A549 (cell line): Measurements from ENCODE around the gene TSC22D3. TPM values are rescaled to one million over a fixed set of nuclear protein-coding genes. Genes with fewer than 3 reads are reported as not detected.
A peak's percentile ranks its signal among the peaks of the same experiment; 100 is the strongest.

Source experiments
- ATAC-seq, 2 experiments: fragments of 200-7000 bp in 1 of 2; fragments of >200 bp in 1 of 2; cut with Nextera tagmentation in 1 of 2; cut with Tn5 transposase in 1 of 2; 3 replicates each; pipeline versions ENCODE4 v1.8.0 to v1.9.1; 2018 to 2020; ENCODE audit warnings: mild to moderate bottlenecking in 1 of 2, moderate library complexity in 1 of 2
- CTCF ChIA-PET: fragments of 300-600 bp; sonication (Branson Sonifier 250); formaldehyde crosslinking; extraction: SDS; loops from one replicate; lab custom pipeline; 2021; ENCODE audit warnings: antibody characterized with exemption, inconsistent platforms; lab: Yijun Ruan, JAX
- POLR2A ChIA-PET: fragments of 350-600 bp; formaldehyde crosslinking; extraction: SDS; loops from one replicate; lab custom pipeline; 2021; ENCODE audit warnings: antibody characterized with exemption, inconsistent platforms; lab: Yijun Ruan, JAX
- DNase-seq, 2 experiments: peaks; one replicate each; pipeline versions ENCODE4 v3.0.0 to v3.0.0-alpha.2; 2011 to 2016; ENCODE audit warnings: low read depth in 1 of 2, low spot score in 1 of 2
- FAIRE-seq: peaks from 2 replicates; lab custom pipeline; 2011; peaks lifted over from hg19 to GRCh38; lab: Jason Lieb, UNC
- H3K27ac ChIP-seq, 2 experiments: fragments of >200 bp; sonication (Bioruptor Twin); formaldehyde crosslinking; 3 replicates each; pipeline ENCODE4 v1.5.1; 2016 to 2017
- H3K4me1 ChIP-seq: fragments of >200 bp; sonication (Bioruptor Twin); formaldehyde crosslinking; 3 replicates; pipeline ENCODE4 v1.6.1; 2016
- H3K4me2 ChIP-seq: fragments of >200 bp; sonication (Bioruptor Twin); formaldehyde crosslinking; 3 replicates; pipeline ENCODE4 v1.6.1; 2016
- H3K4me3 ChIP-seq: fragments of >200 bp; sonication (Bioruptor Twin); formaldehyde crosslinking; 3 replicates; pipeline ENCODE4 v1.5.1; 2016
- H3K9me3 ChIP-seq: fragments of >200 bp; sonication (Bioruptor Twin); formaldehyde crosslinking; 3 replicates; pipeline ENCODE4 v1.6.1; 2016
- CBX2 ChIP-seq: fragments of 200-600 bp; sonication (generic); IDR thresholded peaks from 2 replicates; pipeline ENCODE4 v1.6.1; 2016; ENCODE audit warnings: low read depth, mild to moderate bottlenecking, borderline replicate concordance
- CBX8 ChIP-seq: fragments of 200-600 bp; sonication (generic); IDR thresholded peaks from 2 replicates; pipeline ENCODE4 v1.6.1; 2016
- CEBPB ChIP-seq, 2 experiments: fragments of >200 bp in 1 of 2; sonication (Bioruptor Twin) in 1 of 2; formaldehyde crosslinking in 1 of 2; IDR thresholded peaks; 2 replicates each; pipeline ENCODE4 v1.6.1; 2012 to 2016
- FOSB ChIP-seq: fragments of 250-450 bp; sonication (Bioruptor Pico); IDR thresholded peaks from 2 replicates; pipeline ENCODE4 v1.5.0; 2020; ENCODE audit warnings: mild to moderate bottlenecking, moderate library complexity
- FOSL2 ChIP-seq, 2 experiments: fragments of 450-650 bp in 1 of 2; fragments of >200 bp in 1 of 2; sonication (Bioruptor Twin) in 1 of 2; formaldehyde crosslinking; IDR thresholded peaks; 2 replicates each; pipeline versions ENCODE4 v1.5.0 to v1.6.1; 2016 to 2020; ENCODE audit warnings: mild to moderate bottlenecking in 1 of 2, moderate library complexity in 1 of 2
- FOXS1 ChIP-seq: fragments of 250-450 bp; sonication (Bioruptor Pico); IDR thresholded peaks from 2 replicates; pipeline ENCODE4 v1.5.0; 2020; ENCODE audit warnings: mild to moderate bottlenecking, moderate library complexity
- HEYL ChIP-seq: fragments of 250-450 bp; sonication (Bioruptor Pico); IDR thresholded peaks from 2 replicates; pipeline ENCODE4 v1.8.0; 2021; ENCODE audit warnings: mild to moderate bottlenecking, moderate library complexity
- HOXA7 ChIP-seq: fragments of 250-450 bp; sonication (Bioruptor Pico); IDR thresholded peaks from 2 replicates; pipeline ENCODE4 v1.5.0; 2020; ENCODE audit warnings: mild to moderate bottlenecking, moderate library complexity
- KDM1A ChIP-seq: fragments of 200-600 bp; sonication (generic); IDR thresholded peaks from 2 replicates; pipeline ENCODE4 v1.6.1; 2016; ENCODE audit warnings: low read depth, mild to moderate bottlenecking
- KDM5A ChIP-seq: fragments of 200-600 bp; sonication (generic); IDR thresholded peaks from 2 replicates; pipeline ENCODE4 v1.6.1; 2016; ENCODE audit warnings: antibody characterized with exemption, mild to moderate bottlenecking
- RCOR1 ChIP-seq: fragments of 150-350 bp; IDR thresholded peaks from 2 replicates; pipeline ENCODE4 v1.6.1; 2014; ENCODE audit warnings: antibody characterized with exemption, low read length, low read depth
- RNF2 ChIP-seq: fragments of 200-600 bp; sonication (generic); IDR thresholded peaks from 2 replicates; pipeline ENCODE4 v1.6.1; 2016; ENCODE audit warnings: low read depth, mild to moderate bottlenecking, antibody characterized with exemption, moderate library complexity, borderline replicate concordance
- WGBS: methylation state at CpG from one replicate; pipeline ENCODE4 v1.1.6; 2017; ENCODE audit errors: missing lambda C conversion rate; 5-methylcytosine and 5-hydroxymethylcytosine counted together
- polyA plus RNA-seq, 4 experiments: library from polyadenylated mRNA; depleted of rRNA in 3 of 4; stranded (reverse); fragments of >200 nt; fragmentation: RNase III in 1 of 4; extraction: RNeasy Plus Mini Kit Qiagen cat#74134 plus additional on column Dnase treatment in 1 of 4; gene quantifications; 2 replicates in 3 of 4; 3 replicates in 1 of 4; pipeline ENCODE4 v1.2.3, GENCODE V29; 2011 to 2017
- TF ChIP-seq, protein P1 (sequence below): fragments of >200 bp; sonication (Bioruptor Twin); formaldehyde crosslinking; IDR thresholded peaks from 2 replicates; pipeline ENCODE4 v1.6.1; 2016
- TF ChIP-seq, protein P2 (sequence below): fragments of >200 bp; sonication (Bioruptor Twin); formaldehyde crosslinking; IDR thresholded peaks from 3 replicates; pipeline ENCODE4 v1.6.1; 2016
- TF ChIP-seq, protein P3 (sequence below): fragments of >200 bp; sonication (Bioruptor Twin); formaldehyde crosslinking; IDR thresholded peaks from 3 replicates; pipeline ENCODE4 v1.5.1; 2016
- TF ChIP-seq, protein P4 (sequence below): fragments of 250-450 bp; sonication (Bioruptor Pico); IDR thresholded peaks from 2 replicates; pipeline ENCODE4 v1.5.0; 2020; ENCODE audit warnings: low read depth, mild to moderate bottlenecking, moderate library complexity

The TSC22D3 gene
- polyA plus RNA-seq, 2 of the 4 experiments (the other 2 are of a cell fraction), result 12.2 to 65.4 TPM

DNA sequence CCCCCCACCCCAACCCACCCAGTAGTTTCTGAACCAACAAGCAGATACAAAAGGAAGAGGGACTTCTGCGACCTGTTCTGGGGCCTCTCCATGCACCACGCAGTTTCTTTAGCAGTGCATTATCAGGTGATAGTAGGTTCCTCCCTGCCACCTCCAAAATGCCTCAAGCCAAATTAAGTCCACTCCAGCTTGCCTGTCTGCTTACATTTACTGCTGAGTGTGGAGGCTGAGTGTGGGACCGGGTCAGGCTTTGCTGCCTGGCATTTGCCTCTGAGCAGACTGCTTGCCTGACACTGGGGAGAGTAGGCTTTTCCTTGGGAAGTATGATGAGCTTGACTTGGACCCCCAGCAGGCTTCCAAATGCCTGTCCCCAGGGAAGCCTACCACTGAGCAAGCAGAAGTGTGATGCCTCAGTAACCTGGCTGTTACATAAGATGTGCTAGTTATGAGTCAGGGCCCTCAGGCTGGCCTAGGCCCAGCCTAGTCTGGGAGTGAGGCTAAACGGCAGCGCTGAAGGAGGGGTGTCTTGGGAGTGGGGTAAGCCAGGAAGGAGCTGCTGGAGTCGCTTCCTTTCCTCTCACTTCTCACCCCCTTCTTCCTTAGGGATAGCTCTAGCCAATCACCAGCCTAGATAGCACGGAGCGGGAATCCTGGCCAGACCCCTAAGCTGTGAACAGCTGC is 9.0 kb downstream of the TSC22D3 start:
- 83% methylated on average over 5 of the region's 8 CpGs for WGBS
- FAIRE-seq (no peak), ATAC-seq (peak; percentile 57 to 81), DNase-seq (no peak)
- Histone ChIP-seq H3K4me3 (no peak overlapping the region), H3K9me3 (no peaks in the 10 kb centered on the region), H3K27ac (no peak overlapping the region), H3K4me2 (0 out of 3 replicates have a peak overlapping the region, but pooled peaks have one; percentile 23), H3K4me1 (peaks cover 9% of the 10 kb centered on the region)
- CTCF ChIA-PET, result interaction anchor here (1.1 to 3.9 kb wide), 6 partner anchors 10 to 213 kb away, joined by 3 to 24 read pairs (median 8); partner anchors contain the start of genes NCBP2L and TSC22D3
- TF ChIP-seq, protein P1, sequence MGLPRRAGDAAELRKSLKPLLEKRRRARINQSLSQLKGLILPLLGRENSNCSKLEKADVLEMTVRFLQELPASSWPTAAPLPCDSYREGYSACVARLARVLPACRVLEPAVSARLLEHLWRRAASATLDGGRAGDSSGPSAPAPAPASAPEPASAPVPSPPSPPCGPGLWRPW, result no peak
- TF ChIP-seq CBX2, result no peak
- TF ChIP-seq, protein P2, sequence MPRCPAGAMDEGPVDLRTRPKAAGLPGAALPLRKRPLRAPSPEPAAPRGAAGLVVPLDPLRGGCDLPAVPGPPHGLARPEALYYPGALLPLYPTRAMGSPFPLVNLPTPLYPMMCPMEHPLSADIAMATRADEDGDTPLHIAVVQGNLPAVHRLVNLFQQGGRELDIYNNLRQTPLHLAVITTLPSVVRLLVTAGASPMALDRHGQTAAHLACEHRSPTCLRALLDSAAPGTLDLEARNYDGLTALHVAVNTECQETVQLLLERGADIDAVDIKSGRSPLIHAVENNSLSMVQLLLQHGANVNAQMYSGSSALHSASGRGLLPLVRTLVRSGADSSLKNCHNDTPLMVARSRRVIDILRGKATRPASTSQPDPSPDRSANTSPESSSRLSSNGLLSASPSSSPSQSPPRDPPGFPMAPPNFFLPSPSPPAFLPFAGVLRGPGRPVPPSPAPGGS, result no peak
- no peak for TF ChIP-seq HEYL (CRISPR knock-in tag)
- no peak for TF ChIP-seq CBX8
- TF ChIP-seq, protein P3, sequence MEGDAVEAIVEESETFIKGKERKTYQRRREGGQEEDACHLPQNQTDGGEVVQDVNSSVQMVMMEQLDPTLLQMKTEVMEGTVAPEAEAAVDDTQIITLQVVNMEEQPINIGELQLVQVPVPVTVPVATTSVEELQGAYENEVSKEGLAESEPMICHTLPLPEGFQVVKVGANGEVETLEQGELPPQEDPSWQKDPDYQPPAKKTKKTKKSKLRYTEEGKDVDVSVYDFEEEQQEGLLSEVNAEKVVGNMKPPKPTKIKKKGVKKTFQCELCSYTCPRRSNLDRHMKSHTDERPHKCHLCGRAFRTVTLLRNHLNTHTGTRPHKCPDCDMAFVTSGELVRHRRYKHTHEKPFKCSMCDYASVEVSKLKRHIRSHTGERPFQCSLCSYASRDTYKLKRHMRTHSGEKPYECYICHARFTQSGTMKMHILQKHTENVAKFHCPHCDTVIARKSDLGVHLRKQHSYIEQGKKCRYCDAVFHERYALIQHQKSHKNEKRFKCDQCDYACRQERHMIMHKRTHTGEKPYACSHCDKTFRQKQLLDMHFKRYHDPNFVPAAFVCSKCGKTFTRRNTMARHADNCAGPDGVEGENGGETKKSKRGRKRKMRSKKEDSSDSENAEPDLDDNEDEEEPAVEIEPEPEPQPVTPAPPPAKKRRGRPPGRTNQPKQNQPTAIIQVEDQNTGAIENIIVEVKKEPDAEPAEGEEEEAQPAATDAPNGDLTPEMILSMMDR, result no peak
- TF ChIP-seq RNF2, result no peak
- TF ChIP-seq KDM1A, result no peak
- TF ChIP-seq FOSB (CRISPR knock-in tag), result no peak
- no peak for TF ChIP-seq HOXA7 (CRISPR knock-in tag)
- no peak for TF ChIP-seq FOSL2 (IDR thresholded peaks at IDR 0.05)
- TF ChIP-seq FOSL2 (CRISPR knock-in tag; IDR thresholded peaks at IDR 0.05), result no peak
- TF ChIP-seq, all 56 proteins: peak for 0
- POLR2A ChIA-PET, result no interaction called here

DNA sequence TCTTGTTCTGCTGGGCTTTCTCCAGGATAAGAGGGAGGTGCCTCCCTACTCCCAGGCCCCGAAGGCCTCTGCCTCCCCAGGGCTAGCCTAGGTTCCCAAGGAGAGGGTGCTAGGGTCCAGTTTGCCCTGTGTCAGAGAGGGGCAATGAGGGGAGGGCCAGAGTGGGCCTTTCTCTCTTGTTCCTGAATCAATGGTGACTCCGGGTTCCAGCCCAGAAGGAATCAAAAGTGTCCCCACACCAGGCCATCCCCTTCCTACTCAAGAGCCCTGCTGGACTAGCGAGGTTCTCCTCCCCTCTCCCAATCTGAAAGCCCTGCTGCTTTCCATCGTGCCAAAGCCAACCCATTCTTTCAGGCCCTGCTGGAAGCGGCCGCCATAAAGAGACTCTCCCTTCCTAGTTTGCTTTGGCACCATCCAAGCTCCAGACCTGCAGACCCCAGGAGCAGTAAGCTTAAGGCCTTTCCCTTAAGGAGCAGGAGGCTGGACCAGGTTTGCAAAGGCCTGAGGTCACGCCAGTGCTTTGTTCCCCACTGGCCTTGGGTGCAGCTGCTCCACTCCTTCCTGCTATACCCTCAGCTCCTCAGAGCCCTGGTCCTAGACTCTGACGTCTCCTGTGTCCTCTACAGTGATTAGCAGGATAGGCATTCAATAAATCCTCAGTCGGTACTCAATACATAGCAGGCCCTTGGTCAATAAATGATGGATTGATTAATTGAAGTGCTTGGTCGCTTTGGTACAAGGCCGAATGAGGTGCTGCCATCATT is 10.6 kb downstream of the TSC22D3 start:
- Histone ChIP-seq H3K4me3 (no peak overlapping the region), H3K9me3 (no peaks in the 10 kb centered on the region), H3K4me2 (no peak overlapping the region), H3K4me1 (peaks cover 9% of the 10 kb centered on the region), H3K27ac (no peak overlapping the region)
- CTCF ChIA-PET, result interaction anchor here (0.9 to 3.9 kb wide), 3 partner anchors 11 to 106 kb away, joined by 3 to 24 read pairs (median 4); partner anchors contain the start of genes NCBP2L and TSC22D3
- no peak for ATAC-seq
- POLR2A ChIA-PET, result no interaction called here
- 77% methylated on average over 10 of the region's 11 CpGs for WGBS
- TF ChIP-seq FOXS1 (CRISPR knock-in tag), result no peak
- no peak for TF ChIP-seq CEBPB (IDR thresholded peaks at IDR 0.05)
- TF ChIP-seq HEYL (CRISPR knock-in tag), result no peak
- TF ChIP-seq, protein P4, sequence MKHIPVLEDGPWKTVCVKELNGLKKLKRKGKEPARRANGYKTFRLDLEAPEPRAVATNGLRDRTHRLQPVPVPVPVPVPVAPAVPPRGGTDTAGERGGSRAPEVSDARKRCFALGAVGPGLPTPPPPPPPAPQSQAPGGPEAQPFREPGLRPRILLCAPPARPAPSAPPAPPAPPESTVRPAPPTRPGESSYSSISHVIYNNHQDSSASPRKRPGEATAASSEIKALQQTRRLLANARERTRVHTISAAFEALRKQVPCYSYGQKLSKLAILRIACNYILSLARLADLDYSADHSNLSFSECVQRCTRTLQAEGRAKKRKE (CRISPR knock-in tag), result no peak
- TF ChIP-seq HOXA7 (CRISPR knock-in tag), result no peak
- TF ChIP-seq KDM5A, result no peak
- no peak for TF ChIP-seq RCOR1
- TF ChIP-seq, all 56 proteins: peak for 0
- no peak for FAIRE-seq
- no peak for DNase-seq
